ENCODE measurements around the gene SAP30L. TPM values are rescaled to one million over a fixed set of nuclear protein-coding genes. Genes with fewer than 3 reads are reported as not detected.
A peak's percentile ranks its signal among the peaks of the same experiment; 100 is the strongest.

Gene SAP30L
- total RNA-seq, 4 donors from 2014 or later = 26.3 to 47.1 (median 33.1) TPM

- Histone ChIP-seq H3K27ac (no peak overlapping the region), H3K27me3 (no peaks in the 10 kb centered on the region), H3K9me3 (no peaks in the 10 kb centered on the region), H3K36me3 (peaks cover 0 to 25% (median 3%) of the 10 kb centered on the region in 4 donors), H3K4me1 (peaks cover 6 to 19% (median 17%) of the 10 kb centered on the region in 4 donors), H3K4me3 (no peak overlapping the region)
- in situ Hi-C loops (cut with MboI; ENCODE audit: low pct_ligation_motif_present in 1 of 4, low pct_unique_long_range_greater_than_20kb in 1 of 4, low sequenced_read_pairs in 3 of 4) (no loop called here), intact Hi-C loops (cut with DNase I; ENCODE audit: low total_unique reads) (no loop called here)
- TF ChIP-seq POLR2A (IDR thresholded peaks at IDR 0.05) (no peak), POLR2AphosphoS5 (IDR thresholded peaks at IDR 0.05) (no peak), CTCF (IDR thresholded peaks at IDR 0.05) (no peak), EP300 (IDR thresholded peaks at IDR 0.05; ENCODE audit: low read depth) (no peak)
- no peak for DNase-seq
- 71 to 97% methylated on average over 1 of the region's 1 CpG for WGBS, 2 donors (ENCODE audit: low coverage in 1 of 2)
Observed at GRCh38 chr5:154442801-154443200, 3.0 kb upstream of the SAP30L start.

GRCh38 chr5:154444556-154445421 lies 1.0 kb upstream of the SAP30L start:
- Histone ChIP-seq H3K4me3 (peak overlapping the region; percentile 88 to 97 (median 92)), H3K9me3 (no peaks in the 10 kb centered on the region), H3K4me1 (peaks cover 14 to 37% (median 32%) of the 10 kb centered on the region in 4 donors), H3K27me3 (no peaks in the 10 kb centered on the region), H3K27ac (peak overlapping the region; percentile 87 to 96 (median 94)), H3K36me3 (peaks cover 0 to 10% (median 0%) of the 10 kb centered on the region in 4 donors)
- TF ChIP-seq CTCF (IDR thresholded peaks at IDR 0.05) (no peak), EP300 (IDR thresholded peaks at IDR 0.05; ENCODE audit: low read depth) (no peak), POLR2AphosphoS5 (IDR thresholded peaks at IDR 0.05) (no peak), POLR2A (IDR thresholded peaks at IDR 0.05) (no peak)
- intact Hi-C loops (cut with DNase I; ENCODE audit: low total_unique reads) = no loop called here
- WGBS, 2 donors (ENCODE audit: low coverage in 1 of 2) = 3 to 4% methylated on average over 12 to 30 of the region's 30 CpGs
- in situ Hi-C loops (cut with MboI; ENCODE audit: low pct_ligation_motif_present in 1 of 4, low pct_unique_long_range_greater_than_20kb in 1 of 4, low sequenced_read_pairs in 3 of 4) = no loop called here
- peak; percentile 22 for DNase-seq

DNA sequence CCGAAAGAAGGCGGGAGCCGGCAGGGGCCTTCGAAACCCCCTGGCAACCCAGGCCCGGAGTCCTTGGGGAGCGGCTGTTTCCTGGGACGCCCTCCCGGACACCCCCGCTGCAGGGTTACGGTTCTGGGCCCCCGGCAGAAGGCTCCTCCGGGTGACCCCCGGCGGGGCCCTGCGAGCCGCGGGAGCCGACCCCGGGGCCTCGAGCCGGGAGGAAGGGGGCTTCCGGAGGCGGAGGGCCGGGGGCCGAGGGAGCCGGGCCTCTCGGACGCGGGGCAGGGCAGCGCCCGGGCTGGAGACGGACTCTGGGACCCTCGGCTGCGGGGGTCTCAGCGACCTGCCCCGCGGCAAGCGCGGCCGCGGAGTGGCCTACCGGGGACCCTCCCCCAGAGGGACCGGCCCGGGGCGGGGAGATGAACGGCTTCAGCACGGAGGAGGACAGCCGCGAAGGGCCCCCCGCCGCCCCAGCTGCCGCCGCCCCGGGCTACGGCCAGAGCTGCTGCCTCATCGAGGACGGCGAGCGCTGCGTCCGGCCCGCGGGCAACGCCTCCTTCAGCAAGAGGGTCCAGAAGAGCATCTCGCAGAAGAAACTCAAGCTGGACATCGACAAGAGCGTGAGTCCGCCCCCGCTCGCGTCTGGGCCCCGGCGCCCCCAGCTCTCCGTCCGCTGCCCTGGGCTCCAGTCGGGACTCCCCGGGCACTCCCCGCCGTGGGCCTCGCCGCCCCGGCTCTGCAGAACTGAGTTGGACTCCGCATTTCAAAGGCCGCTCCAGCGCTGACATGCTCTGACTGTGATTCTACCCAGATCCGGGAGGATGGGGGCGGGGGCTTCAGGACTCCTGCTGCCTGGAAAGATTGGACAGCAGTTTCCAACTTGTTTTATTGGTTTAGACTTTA lies 645 bp downstream of the SAP30L start:
- 0% methylated on average over 25 of the region's 87 CpGs; no CpG with 5 or more reads in 1 of the 2 donors for WGBS, 2 donors (ENCODE audit: low coverage in 1 of 2)
- in situ Hi-C loops (cut with MboI; ENCODE audit: low pct_ligation_motif_present in 1 of 4, low pct_unique_long_range_greater_than_20kb in 1 of 4, low sequenced_read_pairs in 3 of 4) = no loop called here

More for the DNA sequence above, 645 bp downstream of the SAP30L start:
- no peaks in the 10 kb centered on the region for H3K27me3 ChIP-seq
- H3K4me1 ChIP-seq = peaks cover 14 to 37% (median 32%) of the 10 kb centered on the region in 4 donors
- peak overlapping the region; percentile 89 to 97 (median 96) for H3K4me3 ChIP-seq
- no peaks in the 10 kb centered on the region for H3K9me3 ChIP-seq
- peak overlapping the region; percentile 87 to 96 (median 94) for H3K27ac ChIP-seq
- H3K36me3 ChIP-seq = peaks cover 0 to 17% (median 1%) of the 10 kb centered on the region in 4 donors
- peak in 2 of 3 donors; percentile 20 to 48 for TF ChIP-seq POLR2AphosphoS5 (IDR thresholded peaks at IDR 0.05)
- no peak for TF ChIP-seq CTCF (IDR thresholded peaks at IDR 0.05)
- intact Hi-C loops (cut with DNase I; ENCODE audit: low total_unique reads) = no loop called here
- DNase-seq = peak; percentile 49

All from transverse colon (tissue), 4 donors.